Measurements from ENCODE around the gene PIEZO2.

PIEZO2 gene

GRCh38 chr18:11064106-11064505 lies 85.3 kb downstream of the PIEZO2 start:
- DNase-seq, result no peak

GRCh38 chr18:11055721-11056120 lies 93.6 kb downstream of the PIEZO2 start:
- DNase-seq, result no peak

GRCh38 chr18:11054497-11054896 lies 94.9 kb downstream of the PIEZO2 start:
- no peak for DNase-seq

- DNase-seq, result no peak
Observed at GRCh38 chr18:11053293-11053692, 96.1 kb downstream of the PIEZO2 start.

- no peak for DNase-seq
Observed at GRCh38 chr18:11052800-11053199, 96.6 kb downstream of the PIEZO2 start.

GRCh38 chr18:11051462-11051861 lies 97.9 kb downstream of the PIEZO2 start:
- no peak for DNase-seq

GRCh38 chr18:11050966-11051365 lies 98.4 kb downstream of the PIEZO2 start:
- no peak for DNase-seq

GRCh38 chr18:11047817-11048216 lies 101.6 kb downstream of the PIEZO2 start:
- no peak for DNase-seq

- no peak for DNase-seq
Observed at GRCh38 chr18:11047156-11047555, 102.2 kb downstream of the PIEZO2 start.

- no peak for DNase-seq
Observed at GRCh38 chr18:11046140-11046539, 103.2 kb downstream of the PIEZO2 start.

- no peak for DNase-seq
Observed at GRCh38 chr18:11043694-11044093, 105.7 kb downstream of the PIEZO2 start.

GRCh38 chr18:11042247-11042646 lies 107.1 kb downstream of the PIEZO2 start:
- no peak for DNase-seq

GRCh38 chr18:11040823-11041656 lies 108.3 kb downstream of the PIEZO2 start:
- peak; percentile 80 for DNase-seq

- no peak for DNase-seq
Observed at GRCh38 chr18:11040359-11040758, 109.0 kb downstream of the PIEZO2 start.

- no peak for DNase-seq
Observed at GRCh38 chr18:11037533-11038240, 111.7 kb downstream of the PIEZO2 start.

GRCh38 chr18:11035814-11036495 lies 113.4 kb downstream of the PIEZO2 start:
- DNase-seq, result no peak

GRCh38 chr18:11035376-11035775 lies 114.0 kb downstream of the PIEZO2 start:
- DNase-seq, result no peak

- no peak for DNase-seq
Observed at GRCh38 chr18:11034884-11035283, 114.5 kb downstream of the PIEZO2 start.

- DNase-seq, result no peak
Observed at GRCh38 chr18:11033503-11033902, 115.9 kb downstream of the PIEZO2 start.

- no peak for DNase-seq
Observed at GRCh38 chr18:11031966-11032365, 117.4 kb downstream of the PIEZO2 start.

GRCh38 chr18:11029021-11029420 lies 120.3 kb downstream of the PIEZO2 start:
- no peak for DNase-seq

- peak; percentile 4 for DNase-seq
Observed at GRCh38 chr18:11027862-11028261, 121.5 kb downstream of the PIEZO2 start.

GRCh38 chr18:11025671-11026070 lies 123.7 kb downstream of the PIEZO2 start:
- no peak for DNase-seq
